ENCODE results near the gene SGCD. TPM values are rescaled to one million over a fixed set of nuclear protein-coding genes. Genes with fewer than 3 reads are reported as not detected.

Gene SGCD
- total RNA-seq, 2 experiments from 2014 or later: not detected

GRCh38 chr5:156774273-156774672 lies 447.3 kb downstream of the SGCD start:
- Mint-ChIP-seq H3K9me3 (no peaks in the 10 kb centered on the region), H3K27me3 (peaks cover 8% of the 10 kb centered on the region), H3K4me3 (no peak overlapping the region), H3K4me1 (ENCODE audit: low read depth) (no peaks in the 10 kb centered on the region), H3K27ac (no peak overlapping the region), H3K36me3 (ENCODE audit: low read depth) (no peaks in the 10 kb centered on the region)
- peaks cover 0 to 4% of the 10 kb centered on the region in 2 experiments for H3K9me3 ChIP-seq (ENCODE audit: control insufficient read depth in 1 of 2, insufficient read depth in 1 of 2, low read length in 2 of 2)
- ChIA-PET CTCF (no interaction called here), POLR2A (no interaction called here)
- DNase-seq: no peak
- no peaks in the 10 kb centered on the region for H3K4me1 ChIP-seq (ENCODE audit: insufficient read depth, low read length)
- TF ChIP-seq CTCF (IDR thresholded peaks at IDR 0.05): no peak
- H3K36me3 ChIP-seq (ENCODE audit: insufficient read depth, low read length): no peaks in the 10 kb centered on the region
- intact Hi-C loops (cut with DNase I, micrococcal nuclease): no loop called here
- H3K27me3 ChIP-seq (ENCODE audit: control insufficient read depth in 1 of 2, insufficient read depth in 2 of 2, low read length in 2 of 2): no peaks in the 10 kb centered on the region
- H3K27ac ChIP-seq (ENCODE audit: low read depth in 1 of 2, low read length in 2 of 2): no peak overlapping the region
- H3K4me3 ChIP-seq (ENCODE audit: low read length): no peak overlapping the region
- no peak for ATAC-seq (ENCODE audit: poor library complexity)

GRCh38 chr5:156778139-156778706 lies 451.3 kb downstream of the SGCD start:
- no peak overlapping the region for H3K4me3 ChIP-seq (ENCODE audit: low read length)
- no peak overlapping the region for H3K4me3 Mint-ChIP-seq
- no peaks in the 10 kb centered on the region for H3K36me3 ChIP-seq (ENCODE audit: insufficient read depth, low read length)
- no peaks in the 10 kb centered on the region for H3K9me3 Mint-ChIP-seq
- ChIA-PET POLR2A (no interaction called here), CTCF (interaction anchor here (0.6 kb wide), 1 partner anchor 62 kb away, joined by 3 read pairs; no protein-coding TSS in a partner anchor)
- no peak for DNase-seq
- H3K27me3 ChIP-seq (ENCODE audit: control insufficient read depth in 1 of 2, insufficient read depth in 2 of 2, low read length in 2 of 2): no peaks in the 10 kb centered on the region
- no peak overlapping the region for H3K27ac ChIP-seq (ENCODE audit: low read depth in 1 of 2, low read length in 2 of 2)
- no peaks in the 10 kb centered on the region for H3K4me1 Mint-ChIP-seq (ENCODE audit: low read depth)
- no peak for ATAC-seq (ENCODE audit: poor library complexity)
- H3K36me3 Mint-ChIP-seq (ENCODE audit: low read depth): no peaks in the 10 kb centered on the region
- peaks cover 14% of the 10 kb centered on the region for H3K27me3 Mint-ChIP-seq
- TF ChIP-seq CTCF (IDR thresholded peaks at IDR 0.05): no peak
- intact Hi-C loops (cut with DNase I, micrococcal nuclease): no loop called here
- H3K9me3 ChIP-seq (ENCODE audit: control insufficient read depth in 1 of 2, insufficient read depth in 1 of 2, low read length in 2 of 2): peaks cover 0 to 4% of the 10 kb centered on the region in 2 experiments
- no peak overlapping the region for H3K27ac Mint-ChIP-seq
- no peaks in the 10 kb centered on the region for H3K4me1 ChIP-seq (ENCODE audit: insufficient read depth, low read length)

GRCh38 chr5:156778752-156779151 lies 451.8 kb downstream of the SGCD start:
- H3K4me1 ChIP-seq (ENCODE audit: insufficient read depth, low read length): no peaks in the 10 kb centered on the region
- no peak for TF ChIP-seq CTCF (IDR thresholded peaks at IDR 0.05)
- H3K27ac ChIP-seq (ENCODE audit: low read depth in 1 of 2, low read length in 2 of 2): no peak overlapping the region
- intact Hi-C loops (cut with DNase I, micrococcal nuclease): no loop called here
- H3K27ac Mint-ChIP-seq: no peak overlapping the region
- ATAC-seq (ENCODE audit: poor library complexity) (no peak), DNase-seq (no peak)
- ChIA-PET POLR2A (no interaction called here), CTCF (no interaction called here)
- peaks cover 18% of the 10 kb centered on the region for H3K27me3 Mint-ChIP-seq
- H3K9me3 Mint-ChIP-seq: no peaks in the 10 kb centered on the region
- peaks cover 0 to 7% of the 10 kb centered on the region in 2 experiments for H3K9me3 ChIP-seq (ENCODE audit: control insufficient read depth in 1 of 2, insufficient read depth in 1 of 2, low read length in 2 of 2)
- H3K4me1 Mint-ChIP-seq (ENCODE audit: low read depth): no peaks in the 10 kb centered on the region
- no peaks in the 10 kb centered on the region for H3K36me3 ChIP-seq (ENCODE audit: insufficient read depth, low read length)
- H3K36me3 Mint-ChIP-seq (ENCODE audit: low read depth): no peaks in the 10 kb centered on the region
- no peak overlapping the region for H3K4me3 Mint-ChIP-seq
- no peaks in the 10 kb centered on the region for H3K27me3 ChIP-seq (ENCODE audit: control insufficient read depth in 1 of 2, insufficient read depth in 2 of 2, low read length in 2 of 2)
- no peak overlapping the region for H3K4me3 ChIP-seq (ENCODE audit: low read length)

All from CD4-positive, alpha-beta T cell (primary cell).